Activated CD8-positive, alpha-beta memory T cell treated with anti-CD3 and anti-CD28 coated beads, Interleukin-2, amount 50 U/mL, for 4 hours (primary cell): ENCODE results near the gene KIF16B.
"Not testable (repeated sequence)": the region's sequence is repeated elsewhere in the genome, so short reads cannot be mapped to it uniquely, and the experiment has no call there.

Experiments
- DNase-seq: peaks from one replicate; pipeline ENCODE4 v3.0.0-alpha.2; 2020

Gene KIF16B

GRCh38 chr20:16520154-16520553 lies 53.1 kb downstream of the KIF16B start:
- no peak for DNase-seq

GRCh38 chr20:16519673-16520072 lies 53.6 kb downstream of the KIF16B start:
- DNase-seq = not testable (repeated sequence)

GRCh38 chr20:16518784-16519084 lies 54.5 kb downstream of the KIF16B start:
- DNase-seq = no peak

- DNase-seq = no peak
Observed at GRCh38 chr20:16517946-16518783, 55.1 kb downstream of the KIF16B start.

- DNase-seq = no peak
Observed at GRCh38 chr20:16516794-16517193, 56.5 kb downstream of the KIF16B start.

GRCh38 chr20:16515046-16515445 lies 58.2 kb downstream of the KIF16B start:
- no peak for DNase-seq

- no peak for DNase-seq
Observed at GRCh38 chr20:16514140-16514539, 59.1 kb downstream of the KIF16B start.

GRCh38 chr20:16505894-16506293 lies 67.4 kb downstream of the KIF16B start:
- no peak for DNase-seq

- no peak for DNase-seq
Observed at GRCh38 chr20:16501301-16501700, 71.9 kb downstream of the KIF16B start.

- no peak for DNase-seq
Observed at GRCh38 chr20:16500197-16500596, 73.1 kb downstream of the KIF16B start.

GRCh38 chr20:16498526-16499253 lies 74.6 kb downstream of the KIF16B start:
- DNase-seq = no peak

GRCh38 chr20:16497896-16498295 lies 75.4 kb downstream of the KIF16B start:
- no peak for DNase-seq

GRCh38 chr20:16493486-16493885 lies 79.8 kb downstream of the KIF16B start:
- DNase-seq = no peak

GRCh38 chr20:16491294-16491905 lies 81.8 kb downstream of the KIF16B start:
- DNase-seq = no peak

- DNase-seq = no peak
Observed at GRCh38 chr20:16490696-16491095, 82.6 kb downstream of the KIF16B start.

GRCh38 chr20:16488616-16489015 lies 84.6 kb downstream of the KIF16B start:
- no peak for DNase-seq

GRCh38 chr20:16488086-16488485 lies 85.2 kb downstream of the KIF16B start:
- DNase-seq = no peak

GRCh38 chr20:16486532-16486931 lies 86.7 kb downstream of the KIF16B start:
- no peak for DNase-seq

GRCh38 chr20:16485401-16485800 lies 87.8 kb downstream of the KIF16B start:
- no peak for DNase-seq

- DNase-seq = no peak
Observed at GRCh38 chr20:16483024-16483423, 90.2 kb downstream of the KIF16B start.

GRCh38 chr20:16481977-16482376 lies 91.3 kb downstream of the KIF16B start:
- no peak for DNase-seq

GRCh38 chr20:16479666-16480065 lies 93.6 kb downstream of the KIF16B start:
- no peak for DNase-seq

GRCh38 chr20:16477632-16478031 lies 95.6 kb downstream of the KIF16B start:
- DNase-seq = no peak

- DNase-seq = no peak
Observed at GRCh38 chr20:16476032-16476431, 97.2 kb downstream of the KIF16B start.
